DOHH2 (cell line): ENCODE results near the gene GNG10.

Experiments
- EZH2phosphoT487 ChIP-seq: fragments of 200-600 bp; sonication (generic); IDR thresholded peaks from 2 replicates; pipeline ENCODE4 v1.6.1; 2017; ENCODE audit warnings: borderline replicate concordance, mild to moderate bottlenecking, antibody characterized with exemption, low read length, moderate library complexity, mixed read lengths
- TF ChIP-seq, protein P1 (sequence below): fragments of 200-600 bp; sonication (generic); IDR thresholded peaks from one replicate; pipeline ENCODE4 v1.5.1; 2014; ENCODE audit warnings: antibody characterized with exemption, mild to moderate bottlenecking, low read depth, low read length; ENCODE audit not compliant: poor library complexity, severe bottlenecking

GRCh38 chr9:111631214-111631971, 30.0 kb upstream of the GNG10 start, which contains the start of gene DNAJC25:
- TF ChIP-seq, protein P1, sequence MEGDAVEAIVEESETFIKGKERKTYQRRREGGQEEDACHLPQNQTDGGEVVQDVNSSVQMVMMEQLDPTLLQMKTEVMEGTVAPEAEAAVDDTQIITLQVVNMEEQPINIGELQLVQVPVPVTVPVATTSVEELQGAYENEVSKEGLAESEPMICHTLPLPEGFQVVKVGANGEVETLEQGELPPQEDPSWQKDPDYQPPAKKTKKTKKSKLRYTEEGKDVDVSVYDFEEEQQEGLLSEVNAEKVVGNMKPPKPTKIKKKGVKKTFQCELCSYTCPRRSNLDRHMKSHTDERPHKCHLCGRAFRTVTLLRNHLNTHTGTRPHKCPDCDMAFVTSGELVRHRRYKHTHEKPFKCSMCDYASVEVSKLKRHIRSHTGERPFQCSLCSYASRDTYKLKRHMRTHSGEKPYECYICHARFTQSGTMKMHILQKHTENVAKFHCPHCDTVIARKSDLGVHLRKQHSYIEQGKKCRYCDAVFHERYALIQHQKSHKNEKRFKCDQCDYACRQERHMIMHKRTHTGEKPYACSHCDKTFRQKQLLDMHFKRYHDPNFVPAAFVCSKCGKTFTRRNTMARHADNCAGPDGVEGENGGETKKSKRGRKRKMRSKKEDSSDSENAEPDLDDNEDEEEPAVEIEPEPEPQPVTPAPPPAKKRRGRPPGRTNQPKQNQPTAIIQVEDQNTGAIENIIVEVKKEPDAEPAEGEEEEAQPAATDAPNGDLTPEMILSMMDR = no peak
- no peak for TF ChIP-seq EZH2phosphoT487
